H7 (cell line): ENCODE results near the gene BOD1. TPM values are rescaled to one million over a fixed set of nuclear protein-coding genes. Genes with fewer than 3 reads are reported as not detected.

Source experiments
- DNase-seq: peaks from one replicate; pipeline ENCODE4 v3.0.0; 2012
- H3K27me3 ChIP-seq: 2 replicates; pipeline ENCODE4 v1.6.0; 2011; ENCODE audit warnings: mild to moderate bottlenecking, low read length; ENCODE audit not compliant: control insufficient read depth, insufficient read depth
- H3K36me3 ChIP-seq: replicated peaks from 2 replicates; pipeline ENCODE4 v1.5.1; 2011; ENCODE audit warnings: low read length; ENCODE audit not compliant: control insufficient read depth, insufficient read depth
- H3K4me3 ChIP-seq: 2 replicates; pipeline ENCODE4 v1.5.1; 2011; ENCODE audit warnings: low read depth, mild to moderate bottlenecking, control low read depth, low read length, moderate library complexity; ENCODE audit not compliant: insufficient read depth
- total RNA-seq: library from RNA; depleted of rRNA; stranded (reverse); fragments of >200 nt; shearing (Covaris generic); gene quantifications from 2 replicates; pipeline ENCODE4 v1.2.3, GENCODE V29; 2014

Gene BOD1
- total RNA-seq, 1 experiment from 2014 or later = 140 TPM

GRCh38 chr5:173567548-173567947, 48.9 kb downstream of the BOD1 start:
- Histone ChIP-seq H3K4me3 (no peak overlapping the region), H3K36me3 (no peaks in the 10 kb centered on the region), H3K27me3 (no peaks in the 10 kb centered on the region)
- DNase-seq = no peak

- no peak for DNase-seq
These were observed 50.9 kb downstream of the BOD1 start for GRCh38 chr5:173565491-173566072.

GRCh38 chr5:173564106-173564505, 52.3 kb downstream of the BOD1 start:
- Histone ChIP-seq H3K27me3 (no peaks in the 10 kb centered on the region), H3K36me3 (no peaks in the 10 kb centered on the region), H3K4me3 (no peak overlapping the region)
- DNase-seq = no peak

More at GRCh38 chr5:173565491-173566072, 50.9 kb downstream of the BOD1 start:
- Histone ChIP-seq H3K27me3 (no peaks in the 10 kb centered on the region), H3K36me3 (no peaks in the 10 kb centered on the region), H3K4me3 (no peak overlapping the region)

GRCh38 chr5:173563246-173563645, 53.2 kb downstream of the BOD1 start:
- no peaks in the 10 kb centered on the region for H3K36me3 ChIP-seq
- DNase-seq = no peak
- no peaks in the 10 kb centered on the region for H3K27me3 ChIP-seq
- H3K4me3 ChIP-seq = no peak overlapping the region

GRCh38 chr5:173562451-173562850, 54.0 kb downstream of the BOD1 start:
- Histone ChIP-seq H3K36me3 (no peaks in the 10 kb centered on the region), H3K4me3 (no peak overlapping the region), H3K27me3 (no peaks in the 10 kb centered on the region)
- DNase-seq = no peak
